Measurements from ENCODE around the gene ATP8B1. TPM values are rescaled to one million over a fixed set of nuclear protein-coding genes. Genes with fewer than 3 reads are reported as not detected.
A peak's percentile ranks its signal among the peaks of the same experiment; 100 is the strongest.

The ATP8B1 gene
- total and polyA plus RNA-seq, 3 donors from 2014 or later, result 1.6 to 3.0 (median 1.7) TPM

DNA sequence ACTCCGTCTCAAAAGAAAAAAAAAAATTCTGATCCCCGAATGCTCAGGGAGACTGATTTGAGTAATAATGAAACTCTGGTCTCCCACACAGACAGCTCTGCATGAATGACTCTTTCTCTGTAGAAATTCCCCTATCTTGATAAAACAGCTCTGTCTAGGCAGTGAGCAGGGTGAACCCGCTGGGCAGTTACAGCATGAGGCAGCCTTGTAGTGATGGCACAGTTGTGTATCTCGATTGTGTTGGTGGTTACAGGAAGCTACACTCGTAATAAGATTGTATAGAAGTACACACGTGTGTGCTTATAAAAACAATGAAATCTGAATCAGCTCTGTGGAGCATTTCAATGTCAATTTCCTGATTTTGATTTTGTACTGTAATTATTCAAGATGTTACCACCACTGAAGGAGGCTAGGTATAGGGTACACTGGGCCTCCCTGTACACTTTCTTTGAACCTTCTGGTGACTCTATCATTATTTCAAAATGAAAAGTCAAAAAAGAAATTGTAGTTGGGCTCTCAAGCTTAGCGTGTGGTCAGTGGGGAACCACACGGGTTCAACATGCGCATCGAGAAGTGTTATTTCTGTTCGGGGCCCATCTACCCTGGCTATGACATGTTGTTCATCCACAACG, 34.9 kb upstream of the ATP8B1 start:
- Histone ChIP-seq H3K9me3 (no peaks in the 10 kb centered on the region), H3K4me3 (no peak overlapping the region), H3K27ac (no peak overlapping the region), H3K36me3 (ENCODE audit: low read depth, missing control alignments) (no peaks in the 10 kb centered on the region), H3K4me1 (no peaks in the 10 kb centered on the region), H3K27me3 (no peaks in the 10 kb centered on the region)
- 56 to 70% methylated on average over 12 of the region's 12 CpGs for WGBS, 2 donors
- TF ChIP-seq, protein P1, sequence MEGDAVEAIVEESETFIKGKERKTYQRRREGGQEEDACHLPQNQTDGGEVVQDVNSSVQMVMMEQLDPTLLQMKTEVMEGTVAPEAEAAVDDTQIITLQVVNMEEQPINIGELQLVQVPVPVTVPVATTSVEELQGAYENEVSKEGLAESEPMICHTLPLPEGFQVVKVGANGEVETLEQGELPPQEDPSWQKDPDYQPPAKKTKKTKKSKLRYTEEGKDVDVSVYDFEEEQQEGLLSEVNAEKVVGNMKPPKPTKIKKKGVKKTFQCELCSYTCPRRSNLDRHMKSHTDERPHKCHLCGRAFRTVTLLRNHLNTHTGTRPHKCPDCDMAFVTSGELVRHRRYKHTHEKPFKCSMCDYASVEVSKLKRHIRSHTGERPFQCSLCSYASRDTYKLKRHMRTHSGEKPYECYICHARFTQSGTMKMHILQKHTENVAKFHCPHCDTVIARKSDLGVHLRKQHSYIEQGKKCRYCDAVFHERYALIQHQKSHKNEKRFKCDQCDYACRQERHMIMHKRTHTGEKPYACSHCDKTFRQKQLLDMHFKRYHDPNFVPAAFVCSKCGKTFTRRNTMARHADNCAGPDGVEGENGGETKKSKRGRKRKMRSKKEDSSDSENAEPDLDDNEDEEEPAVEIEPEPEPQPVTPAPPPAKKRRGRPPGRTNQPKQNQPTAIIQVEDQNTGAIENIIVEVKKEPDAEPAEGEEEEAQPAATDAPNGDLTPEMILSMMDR (IDR thresholded peaks at IDR 0.05), result no peak
- no peak for TF ChIP-seq POLR2A (IDR thresholded peaks at IDR 0.05)
- intact Hi-C loops (cut with DNase I; ENCODE audit: low total_unique reads), result no loop called here
- peak; percentile 39 for DNase-seq

DNA sequence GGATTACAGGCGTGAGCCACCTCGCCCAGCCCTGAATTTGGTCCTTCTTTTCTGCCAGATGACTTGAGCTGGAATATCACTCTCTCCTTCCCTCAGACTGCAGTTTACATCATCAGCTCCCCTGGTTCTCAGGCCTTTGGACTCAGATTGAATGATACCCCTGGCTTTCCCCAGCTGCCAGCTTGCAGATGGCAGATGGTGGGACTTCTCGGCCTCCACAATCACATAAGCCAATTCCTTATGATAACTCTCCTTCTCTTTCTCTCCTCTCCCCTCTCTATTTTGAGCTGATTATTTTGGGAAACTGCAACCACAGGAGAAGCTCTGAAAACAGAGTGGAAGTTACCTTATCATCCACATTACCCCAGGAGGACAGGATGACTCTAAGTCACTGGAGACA, 33.4 kb upstream of the ATP8B1 start:
- WGBS, 2 donors, result 96 to 97% methylated on average over 3 of the region's 3 CpGs
- Histone ChIP-seq H3K4me1 (no peaks in the 10 kb centered on the region), H3K27ac (no peak overlapping the region), H3K27me3 (no peaks in the 10 kb centered on the region), H3K36me3 (ENCODE audit: low read depth, missing control alignments) (no peaks in the 10 kb centered on the region), H3K9me3 (no peaks in the 10 kb centered on the region), H3K4me3 (no peak overlapping the region)
- TF ChIP-seq, protein P1 (IDR thresholded peaks at IDR 0.05), result no peak
- TF ChIP-seq POLR2A (IDR thresholded peaks at IDR 0.05), result no peak
- no peak for DNase-seq
- intact Hi-C loops (cut with DNase I; ENCODE audit: low total_unique reads), result no loop called here

DNA sequence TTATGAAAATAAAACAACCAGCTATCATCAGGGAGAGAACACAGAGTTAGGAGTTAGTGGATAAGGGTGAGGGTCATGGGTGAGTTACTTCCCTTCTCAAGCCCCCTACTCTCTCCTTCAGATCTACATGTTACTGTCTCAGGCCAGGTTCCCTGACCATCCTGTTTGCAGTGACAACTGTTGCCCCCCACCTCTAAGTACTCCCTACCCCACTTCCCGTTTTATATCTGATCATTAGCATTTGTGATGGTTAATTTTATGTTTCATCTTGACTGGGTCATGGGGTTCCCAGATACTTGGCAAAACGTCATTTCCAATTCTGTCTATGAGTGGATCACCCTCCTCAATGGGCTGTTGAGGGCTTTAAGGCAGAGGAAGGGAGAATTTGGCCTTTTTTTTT, 32.8 kb upstream of the ATP8B1 start:
- Histone ChIP-seq H3K27me3 (no peaks in the 10 kb centered on the region), H3K36me3 (ENCODE audit: low read depth, missing control alignments) (no peaks in the 10 kb centered on the region), H3K4me1 (no peaks in the 10 kb centered on the region), H3K27ac (no peak overlapping the region), H3K4me3 (no peak overlapping the region), H3K9me3 (no peaks in the 10 kb centered on the region)
- intact Hi-C loops (cut with DNase I; ENCODE audit: low total_unique reads), result no loop called here
- WGBS, 2 donors, result 89% methylated on average over 2 of the region's 2 CpGs
- TF ChIP-seq POLR2A (IDR thresholded peaks at IDR 0.05), result no peak
- TF ChIP-seq, protein P1 (IDR thresholded peaks at IDR 0.05), result no peak
- no peak for DNase-seq

DNA sequence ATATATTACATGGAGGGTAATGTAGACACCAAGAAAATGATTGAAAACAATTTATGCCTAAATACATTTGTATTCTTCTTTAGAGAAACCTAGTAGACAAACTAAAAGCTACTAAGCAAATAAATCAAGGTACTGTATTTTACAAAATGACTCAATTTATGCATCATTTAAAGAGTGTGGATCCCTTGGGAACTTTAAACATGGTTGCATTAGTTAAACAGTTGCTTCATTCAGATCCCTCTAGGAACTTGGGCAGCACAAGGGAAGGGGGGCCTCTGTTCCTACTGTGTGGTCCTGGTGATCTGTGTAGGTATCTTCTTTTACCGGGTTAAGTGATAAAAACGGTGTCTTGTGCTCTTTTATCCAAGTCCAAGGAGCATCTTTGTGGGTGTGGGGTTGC, 31.5 kb upstream of the ATP8B1 start:
- DNase-seq, result no peak
- TF ChIP-seq, protein P1 (IDR thresholded peaks at IDR 0.05), result no peak
- no peak for TF ChIP-seq POLR2A (IDR thresholded peaks at IDR 0.05)
- no peaks in the 10 kb centered on the region for H3K36me3 ChIP-seq (ENCODE audit: low read depth, missing control alignments)
- intact Hi-C loops (cut with DNase I; ENCODE audit: low total_unique reads), result no loop called here
- H3K27me3 ChIP-seq, result no peaks in the 10 kb centered on the region
- 72 to 85% methylated on average over 2 of the region's 2 CpGs for WGBS, 2 donors
- no peaks in the 10 kb centered on the region for H3K4me1 ChIP-seq
- H3K27ac ChIP-seq, result no peak overlapping the region
- no peak overlapping the region for H3K4me3 ChIP-seq
- H3K9me3 ChIP-seq, result no peaks in the 10 kb centered on the region

DNA sequence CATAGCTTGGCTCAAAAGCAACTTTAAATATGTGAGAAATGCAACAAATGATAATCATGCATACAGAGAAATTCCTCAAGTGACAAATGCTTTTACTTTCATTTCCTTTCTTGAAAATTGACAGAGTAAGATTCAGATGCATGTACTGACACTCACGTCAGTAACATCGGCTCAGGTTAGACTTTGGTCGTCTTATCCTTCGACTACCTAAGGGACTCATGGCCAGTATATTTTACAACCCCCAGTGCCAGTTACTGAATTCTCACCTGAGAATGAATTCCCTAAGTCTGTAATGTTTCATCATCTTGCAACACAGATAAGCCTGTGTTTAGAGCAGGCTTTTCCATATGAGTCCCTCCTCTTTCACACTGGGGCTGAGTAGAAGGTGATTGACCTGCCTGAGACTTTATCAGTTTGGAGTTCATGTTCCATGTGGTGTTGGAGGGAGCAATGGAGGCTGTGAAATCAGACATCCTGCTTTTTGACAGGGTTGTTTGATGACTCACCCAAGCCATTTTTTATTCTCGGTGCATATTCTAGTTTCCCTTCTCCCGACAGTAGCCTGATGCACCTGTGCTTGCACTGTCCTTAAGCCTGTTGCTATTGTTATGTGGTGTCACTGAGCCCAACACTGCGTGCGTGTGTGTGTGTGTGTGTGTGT, 30.5 kb upstream of the ATP8B1 start:
- no peak for TF ChIP-seq POLR2A (IDR thresholded peaks at IDR 0.05)
- TF ChIP-seq, protein P1 (IDR thresholded peaks at IDR 0.05), result no peak
- intact Hi-C loops (cut with DNase I; ENCODE audit: low total_unique reads), result no loop called here
- 79 to 89% methylated on average over 8 of the region's 8 CpGs for WGBS, 2 donors
- Histone ChIP-seq H3K27ac (no peak overlapping the region), H3K4me1 (no peaks in the 10 kb centered on the region), H3K9me3 (no peaks in the 10 kb centered on the region), H3K4me3 (no peak overlapping the region), H3K27me3 (no peaks in the 10 kb centered on the region), H3K36me3 (ENCODE audit: low read depth, missing control alignments) (no peaks in the 10 kb centered on the region)
- DNase-seq, result no peak

Data from testis (tissue), 3 donors.